GM19239 (cell line): Measurements from ENCODE around the gene CDK17.
"Not testable (repeated sequence)": the region's sequence is repeated elsewhere in the genome, so short reads cannot be mapped to it uniquely, and the experiment has no call there.

Source experiments
- DNase-seq: peaks from one replicate; pipeline ENCODE4 v3.0.0; 2011; ENCODE audit warnings: low spot score; ENCODE audit not compliant: insufficient read length
- FAIRE-seq: peaks from 2 replicates; lab custom pipeline; 2011; peaks lifted over from hg19 to GRCh38; lab: Jason Lieb, UNC

Gene CDK17

DNA sequence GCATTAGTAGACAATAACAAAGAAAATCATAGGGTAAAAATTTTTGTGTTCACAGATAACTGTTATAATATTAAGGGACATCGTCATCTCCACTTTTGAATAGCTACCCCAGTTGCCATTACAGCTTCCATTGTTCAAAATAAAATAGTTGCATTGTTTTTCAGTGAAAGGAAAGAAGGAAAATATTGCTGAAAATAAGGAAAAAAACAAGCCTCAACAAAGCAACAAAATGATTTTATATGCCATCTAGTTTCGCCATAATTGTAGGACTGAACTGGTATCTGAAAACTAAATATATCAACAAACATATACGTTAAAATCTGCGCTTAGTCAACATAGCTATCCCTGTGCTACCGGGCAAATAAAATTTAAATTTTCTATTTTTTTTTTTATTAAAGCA, 3.3 kb downstream of the CDK17 start:
- FAIRE-seq: no peak

DNA sequence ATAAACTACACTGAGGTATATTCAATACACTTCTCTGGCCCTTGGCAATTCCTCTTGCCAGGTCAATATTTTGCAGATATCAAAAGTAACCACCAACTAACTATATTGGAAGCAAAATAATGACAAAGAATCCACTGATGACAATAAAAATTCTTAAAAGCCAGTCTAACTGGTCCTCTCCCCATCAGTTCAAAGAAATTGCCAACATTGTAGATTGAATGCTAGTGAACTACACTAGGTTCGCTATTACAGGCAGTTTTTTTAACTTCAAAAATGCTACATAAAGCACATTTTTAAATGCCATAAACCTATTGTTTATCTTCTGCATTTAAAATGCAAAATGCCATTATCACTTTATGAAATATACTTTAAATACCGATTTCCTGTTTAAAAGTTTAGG, 4.0 kb downstream of the CDK17 start:
- FAIRE-seq (no peak), DNase-seq (no peak)

More for the DNA sequence above, 3.3 kb downstream of the CDK17 start:
- no peak for DNase-seq

DNA sequence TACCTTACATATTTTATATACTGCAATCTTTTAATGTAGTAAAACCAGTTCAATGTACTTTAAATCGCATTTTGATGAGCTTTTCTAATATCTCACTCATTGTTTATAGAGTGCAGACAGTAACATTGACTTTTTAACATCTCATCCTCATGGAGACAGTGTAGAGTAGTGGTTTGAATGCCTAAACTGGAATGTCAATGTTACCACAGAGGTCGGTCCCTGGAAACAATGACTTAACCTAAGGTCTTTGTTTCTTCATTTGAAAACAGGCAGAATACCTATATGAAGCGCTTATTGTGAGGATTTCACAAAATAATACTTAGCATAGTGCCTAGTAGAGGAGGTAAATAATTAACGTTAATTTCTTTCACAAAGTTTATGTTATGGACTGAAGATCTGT, 5.0 kb downstream of the CDK17 start:
- DNase-seq (no peak), FAIRE-seq (no peak)

DNA sequence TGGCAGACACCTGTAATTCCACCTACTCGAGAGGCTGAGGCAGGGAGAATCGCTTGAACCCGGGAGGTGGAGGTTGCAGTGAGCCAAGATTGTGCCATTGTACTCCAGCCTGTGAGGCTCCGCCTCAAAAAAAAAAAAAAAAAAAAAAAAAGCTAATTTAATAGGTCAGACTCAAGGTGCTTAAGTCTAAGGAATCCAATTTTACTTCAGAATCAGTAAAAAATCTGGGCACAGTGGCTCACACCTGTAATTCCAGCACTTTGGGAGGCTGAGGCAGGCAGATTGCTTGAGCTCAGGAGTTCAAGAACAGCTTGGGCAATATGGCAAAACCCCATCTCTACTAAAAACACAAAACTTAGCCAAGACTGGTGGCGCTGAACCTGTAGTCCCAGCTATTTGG, 7.0 kb downstream of the CDK17 start:
- not testable (repeated sequence) for FAIRE-seq, DNase-seq

DNA sequence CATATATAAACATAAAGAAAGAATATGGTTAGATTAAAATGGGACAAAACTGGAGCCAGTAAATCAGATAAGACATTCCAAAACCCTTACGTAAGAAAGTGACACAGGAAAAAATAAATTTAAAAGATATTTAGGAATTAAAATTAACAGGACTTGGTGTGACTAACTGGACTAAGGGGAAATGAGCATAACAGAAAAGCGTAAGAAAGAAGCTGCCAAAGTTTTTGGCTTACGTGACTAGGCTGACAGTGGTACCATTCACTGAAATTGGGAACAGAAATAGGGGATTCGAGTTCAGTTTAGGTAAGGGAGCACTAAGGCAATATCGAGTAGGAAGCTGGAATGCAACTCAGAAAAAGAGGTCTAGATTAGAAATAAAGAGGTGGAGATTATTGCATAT, 7.8 kb downstream of the CDK17 start:
- no peak for FAIRE-seq
- no peak for DNase-seq

DNA sequence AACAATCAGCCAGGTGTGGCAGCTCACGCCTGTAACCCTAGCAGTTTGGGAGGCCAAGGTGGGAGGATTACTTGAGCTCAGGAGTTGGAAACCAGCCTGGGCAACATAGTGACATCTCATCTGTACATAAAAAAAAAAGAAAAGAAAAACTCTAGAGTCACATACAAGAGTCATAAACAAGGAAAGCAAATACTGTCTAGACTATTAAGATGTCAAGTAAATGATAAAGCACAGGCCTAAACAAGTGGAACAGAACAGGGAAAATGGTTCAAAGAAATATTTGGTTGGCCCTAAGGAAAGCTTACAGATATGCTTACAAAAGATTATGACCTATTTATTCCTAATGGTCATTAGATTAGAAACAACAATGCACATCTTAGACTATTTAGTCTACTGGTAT, 12.3 kb downstream of the CDK17 start:
- no peak for DNase-seq
- no peak for FAIRE-seq

DNA sequence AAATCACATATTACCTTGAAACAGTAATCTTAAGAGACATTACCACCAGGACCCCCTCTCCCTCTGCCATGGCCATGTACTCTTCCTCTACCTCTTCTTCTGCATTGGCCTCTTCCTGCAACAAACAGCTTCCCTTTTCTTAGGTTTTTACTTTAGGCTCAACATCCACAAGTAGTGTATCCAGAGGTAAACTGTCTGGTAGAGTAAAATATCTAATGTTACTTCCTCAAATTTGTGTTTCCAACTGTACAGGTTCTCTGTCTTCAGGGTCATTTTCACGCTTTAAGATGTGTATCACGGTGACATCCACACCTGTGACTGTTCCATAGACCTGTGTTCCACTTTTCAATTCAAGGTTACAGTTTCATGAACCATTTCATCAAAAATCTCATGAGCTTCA, 13.4 kb downstream of the CDK17 start:
- FAIRE-seq (no peak), DNase-seq (no peak)

DNA sequence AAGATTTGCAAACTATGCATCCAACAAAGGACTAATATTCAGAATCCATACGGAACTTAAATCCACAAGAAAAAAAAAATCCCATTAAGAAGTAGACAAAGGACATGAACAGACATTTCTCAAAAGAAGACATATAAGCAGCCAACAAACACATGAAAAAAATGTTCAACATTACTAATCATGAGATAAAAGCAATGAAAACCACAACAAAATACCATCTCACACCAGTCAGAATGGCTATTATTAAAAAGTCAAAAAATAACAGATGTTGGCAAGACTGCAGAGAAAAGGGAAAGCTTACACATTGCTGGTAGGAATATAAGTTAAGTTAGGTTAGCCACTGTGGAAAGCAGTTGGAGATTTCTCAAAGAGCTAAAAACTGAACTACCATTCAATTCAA, 16.2 kb downstream of the CDK17 start:
- FAIRE-seq (no peak), DNase-seq (no peak)

DNA sequence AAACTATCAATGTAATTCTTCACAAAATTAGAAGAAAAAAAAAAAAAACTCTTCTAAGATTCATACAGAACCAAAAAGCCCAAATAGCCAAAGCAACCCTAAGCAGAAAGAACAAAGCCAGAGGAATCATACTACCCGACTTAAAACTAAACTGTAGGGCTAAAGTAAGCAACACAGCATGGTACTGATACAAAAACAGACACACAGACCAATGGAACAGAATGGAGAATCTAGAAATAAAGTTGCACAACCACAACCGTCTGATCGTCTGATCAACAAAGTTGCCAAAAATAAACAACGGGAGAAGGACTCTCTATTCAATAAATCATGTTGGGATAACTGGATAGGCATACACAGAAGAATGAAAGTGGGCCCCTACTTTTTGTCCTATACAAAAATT, 16.9 kb downstream of the CDK17 start:
- DNase-seq (no peak), FAIRE-seq (no peak)

DNA sequence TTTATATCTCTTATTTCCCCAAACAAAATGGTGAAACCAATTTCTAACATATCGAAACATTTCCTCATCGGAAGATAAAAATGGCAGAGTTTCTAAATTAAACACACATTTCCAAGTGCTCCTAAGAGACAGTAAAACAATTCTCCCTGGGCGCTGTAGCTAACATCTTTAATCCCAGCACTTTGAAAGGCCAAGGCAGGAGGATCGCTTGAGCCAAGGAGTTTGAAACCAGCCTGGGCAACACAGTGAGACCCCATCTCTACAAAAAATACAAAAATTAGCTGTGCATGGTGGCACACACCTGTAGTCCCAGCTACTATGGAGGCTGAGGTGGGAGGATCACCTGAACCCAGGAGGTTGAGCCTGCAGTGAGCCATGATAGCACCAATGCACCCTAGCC, 20.5 kb downstream of the CDK17 start:
- not testable (repeated sequence) for FAIRE-seq, DNase-seq

DNA sequence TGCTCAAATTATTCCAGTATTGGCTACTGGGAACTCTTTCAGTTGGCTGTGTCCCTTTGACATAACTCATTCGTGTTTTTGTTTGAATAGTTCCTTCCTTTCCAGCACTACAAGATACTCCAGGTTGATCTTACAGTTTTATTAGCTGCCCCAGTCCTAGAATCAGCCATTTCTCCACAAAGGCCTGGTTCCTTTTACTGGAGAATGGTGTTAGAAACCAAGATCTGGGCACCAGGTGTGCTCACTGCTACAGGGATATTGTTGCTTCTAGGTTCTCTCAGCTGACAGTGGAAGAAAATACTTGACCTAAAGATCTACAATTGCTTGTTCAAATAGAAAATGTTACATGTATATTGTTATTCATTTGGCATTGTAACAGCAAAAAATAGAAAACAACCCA, 21.9 kb downstream of the CDK17 start:
- DNase-seq: no peak
- FAIRE-seq: no peak

DNA sequence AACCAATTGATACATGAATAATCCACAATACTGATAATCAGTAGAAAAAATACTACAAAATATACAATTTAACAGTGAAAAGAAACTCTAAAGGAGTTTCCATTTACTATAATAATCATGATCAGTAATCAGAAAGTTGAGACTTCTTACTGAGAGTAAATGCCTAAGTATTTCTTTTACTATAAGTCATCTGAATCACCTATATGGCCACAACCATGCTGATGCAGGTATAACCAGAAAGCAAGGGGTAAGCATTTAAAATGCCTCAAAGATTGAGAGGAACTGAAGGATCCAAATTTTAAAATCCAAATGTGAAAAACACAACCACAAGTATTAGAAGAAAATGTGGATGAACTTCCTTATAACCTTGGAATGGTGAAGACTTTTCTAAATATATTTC, 23.4 kb downstream of the CDK17 start:
- DNase-seq (no peak), FAIRE-seq (no peak)

DNA sequence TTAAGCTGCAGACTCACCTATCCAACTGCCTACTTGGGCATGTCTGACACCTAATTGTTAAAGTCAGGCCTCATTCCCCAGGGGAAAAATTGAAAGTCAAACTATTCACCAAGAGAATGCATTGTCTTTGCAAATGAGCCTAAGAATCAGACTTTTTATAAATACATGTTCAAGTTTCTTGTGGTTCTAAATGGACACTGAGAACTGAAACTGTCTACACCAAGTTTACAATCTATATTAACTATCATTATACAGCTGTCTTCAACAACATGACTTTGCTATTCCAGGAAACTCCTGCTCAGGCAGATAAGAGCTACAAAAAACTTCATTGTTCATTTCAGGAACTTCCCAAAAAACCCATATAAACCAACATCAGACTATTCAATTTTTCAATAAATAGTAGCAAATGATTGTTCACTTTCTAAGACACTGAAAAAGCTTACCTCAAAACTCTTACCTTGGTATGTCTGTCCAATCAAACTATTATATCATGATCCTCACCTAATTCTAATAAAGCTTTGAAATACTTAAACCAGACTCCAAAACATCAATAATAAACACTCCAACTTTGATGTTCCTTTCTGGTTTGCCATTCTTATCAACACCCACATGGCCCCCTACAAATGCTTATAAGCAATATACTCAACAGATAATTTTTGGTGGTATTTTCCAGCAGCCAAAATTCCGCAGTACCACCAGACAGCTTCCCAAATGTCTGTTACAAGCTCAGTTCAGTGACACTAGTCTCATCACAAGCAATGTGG, 24.2 kb downstream of the CDK17 start:
- peak; percentile 65 for FAIRE-seq
- DNase-seq: no peak

DNA sequence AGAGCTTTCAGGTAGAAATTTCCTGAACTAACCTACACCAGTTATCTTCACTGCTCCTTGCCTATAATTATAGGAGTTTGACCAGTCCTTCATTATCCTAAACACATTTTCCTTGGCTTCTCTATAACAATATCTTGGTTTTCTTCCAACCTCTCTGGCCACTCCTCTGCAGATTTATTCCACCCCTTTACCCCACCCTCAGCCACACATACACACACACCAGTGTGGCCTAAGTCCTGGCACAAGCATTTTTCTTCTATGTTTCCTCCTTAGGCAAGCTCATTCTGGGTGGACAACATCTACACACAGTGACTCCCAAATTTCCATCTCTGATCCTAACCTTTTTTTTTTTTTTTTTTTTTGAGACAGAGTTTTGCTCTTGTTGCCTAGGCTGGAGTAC, 25.1 kb downstream of the CDK17 start:
- DNase-seq: no peak
- FAIRE-seq: no peak

DNA sequence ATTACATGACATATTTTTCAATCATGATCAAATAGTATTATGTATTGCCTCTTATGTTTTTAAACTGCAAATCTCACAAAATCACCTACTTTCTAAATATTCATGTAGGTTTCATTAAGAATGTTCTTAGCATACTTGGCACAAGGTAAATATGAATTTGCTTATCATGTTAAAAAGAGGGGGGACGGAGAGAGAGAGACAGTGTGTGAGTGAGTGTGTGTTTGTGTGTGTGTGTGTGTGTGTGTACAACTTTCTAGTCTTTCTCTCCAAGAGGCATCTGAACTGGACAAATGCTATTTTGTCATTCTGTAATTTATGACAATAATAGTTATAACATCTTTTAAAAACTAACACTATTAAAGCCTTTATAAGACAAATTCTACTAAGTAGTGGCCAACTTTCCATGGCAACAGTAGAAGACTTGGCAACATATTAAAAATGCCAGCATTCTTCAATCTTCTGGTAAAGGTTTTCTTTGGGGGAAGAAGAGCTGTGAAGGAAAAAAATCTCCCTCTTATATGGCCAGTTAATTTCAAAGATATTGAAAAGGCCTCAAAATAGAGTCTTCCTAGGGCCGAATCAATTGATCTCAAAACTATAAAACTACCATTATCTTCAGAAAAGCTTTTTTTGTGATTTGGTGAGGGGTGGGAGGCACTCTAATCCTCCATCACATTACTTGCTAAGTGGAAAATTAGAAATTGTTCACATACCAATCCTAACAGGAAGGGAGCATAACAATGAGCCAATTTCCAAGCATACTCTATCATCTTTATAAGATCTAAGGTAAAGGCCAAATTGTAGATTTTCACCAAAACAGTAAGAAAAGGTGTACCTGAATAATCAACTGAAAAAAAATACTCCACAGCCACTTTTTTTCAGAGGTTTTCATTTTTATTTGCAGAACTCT, 28.2 kb downstream of the CDK17 start:
- FAIRE-seq (no peak), DNase-seq (no peak)

DNA sequence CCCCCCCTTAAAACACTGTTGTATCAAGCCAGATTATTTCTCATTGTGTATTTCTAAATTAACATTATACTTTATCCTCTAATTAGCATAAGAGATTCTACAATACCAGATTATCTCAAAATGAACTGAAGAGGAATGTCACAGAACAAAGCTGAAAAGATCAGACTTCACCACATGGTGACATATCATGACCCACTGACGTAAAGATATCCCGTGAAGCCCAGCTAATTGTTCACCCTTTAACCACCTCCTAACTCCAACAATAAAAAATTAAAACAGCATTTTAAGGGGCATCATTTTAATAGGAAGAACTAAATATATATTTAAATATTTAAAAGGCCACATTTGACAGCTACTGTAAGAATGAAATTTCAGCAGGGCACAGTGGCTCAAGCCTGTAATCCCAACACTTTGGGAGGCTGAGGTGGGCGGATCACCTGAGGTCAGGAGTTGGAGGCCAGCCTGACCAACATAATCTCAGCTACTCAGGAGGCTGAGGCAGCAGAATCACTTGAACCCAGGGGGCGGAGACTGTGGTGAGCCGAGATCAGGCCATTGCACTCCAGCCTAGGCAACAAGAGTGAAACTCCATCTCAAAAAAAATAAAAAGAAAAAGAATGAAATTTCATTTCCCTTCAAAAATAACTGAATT, 29.0 kb downstream of the CDK17 start:
- FAIRE-seq (no peak), DNase-seq (no peak)

DNA sequence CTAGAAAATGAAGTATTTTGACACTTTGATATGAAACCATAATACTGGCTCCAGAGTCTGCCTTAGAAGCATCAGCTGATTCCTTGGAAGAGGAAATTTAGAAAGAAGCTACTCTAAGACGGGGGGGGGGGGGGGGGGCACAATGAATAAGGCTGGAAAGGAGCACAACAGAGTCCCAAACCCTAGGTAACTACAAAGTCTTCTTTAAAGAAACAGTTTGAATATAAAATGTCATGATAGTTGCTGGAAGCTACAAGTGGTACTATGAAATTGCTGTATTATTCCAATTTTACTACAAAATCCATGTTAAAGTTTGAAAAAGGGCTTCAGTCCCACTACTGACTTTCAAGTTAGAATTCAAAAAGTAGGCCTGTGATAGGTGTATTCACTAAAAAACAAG, 31.6 kb downstream of the CDK17 start:
- FAIRE-seq (no peak), DNase-seq (no peak)

DNA sequence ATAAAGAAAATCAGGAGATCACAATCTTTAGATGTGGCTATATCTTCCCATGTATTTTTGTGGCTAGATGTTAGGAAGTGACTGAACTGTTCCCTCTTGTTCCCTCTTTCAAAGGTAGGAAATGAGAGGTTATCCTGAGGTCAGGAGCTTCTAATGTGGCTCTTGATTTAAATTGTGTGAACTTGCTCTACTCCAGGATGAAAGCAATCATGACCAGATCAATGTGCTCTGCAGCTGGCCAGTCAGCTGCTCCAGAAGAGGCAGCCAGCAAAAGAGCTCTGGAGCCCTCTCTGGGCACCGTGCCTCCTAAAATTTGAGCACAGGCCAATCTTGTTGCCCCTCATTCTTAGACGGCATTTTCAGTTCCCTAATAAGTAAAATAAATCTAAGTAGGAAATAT, 32.0 kb downstream of the CDK17 start:
- no peak for DNase-seq

DNA sequence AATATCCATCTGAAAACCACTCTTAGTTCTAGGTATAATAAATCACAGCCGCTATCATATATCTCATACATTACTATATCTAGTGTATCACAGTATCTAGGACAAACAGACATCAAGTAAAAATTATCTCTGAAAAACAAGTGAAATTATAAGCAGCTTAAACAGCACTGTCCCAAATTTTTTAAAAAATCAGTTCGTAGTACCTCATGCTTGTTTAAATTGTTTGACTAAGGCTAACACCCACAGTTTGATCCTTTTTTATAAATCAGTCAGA, 33.9 kb downstream of the CDK17 start:
- FAIRE-seq (no peak), DNase-seq (no peak)

More for the DNA sequence above, 32.0 kb downstream of the CDK17 start:
- FAIRE-seq: no peak

DNA sequence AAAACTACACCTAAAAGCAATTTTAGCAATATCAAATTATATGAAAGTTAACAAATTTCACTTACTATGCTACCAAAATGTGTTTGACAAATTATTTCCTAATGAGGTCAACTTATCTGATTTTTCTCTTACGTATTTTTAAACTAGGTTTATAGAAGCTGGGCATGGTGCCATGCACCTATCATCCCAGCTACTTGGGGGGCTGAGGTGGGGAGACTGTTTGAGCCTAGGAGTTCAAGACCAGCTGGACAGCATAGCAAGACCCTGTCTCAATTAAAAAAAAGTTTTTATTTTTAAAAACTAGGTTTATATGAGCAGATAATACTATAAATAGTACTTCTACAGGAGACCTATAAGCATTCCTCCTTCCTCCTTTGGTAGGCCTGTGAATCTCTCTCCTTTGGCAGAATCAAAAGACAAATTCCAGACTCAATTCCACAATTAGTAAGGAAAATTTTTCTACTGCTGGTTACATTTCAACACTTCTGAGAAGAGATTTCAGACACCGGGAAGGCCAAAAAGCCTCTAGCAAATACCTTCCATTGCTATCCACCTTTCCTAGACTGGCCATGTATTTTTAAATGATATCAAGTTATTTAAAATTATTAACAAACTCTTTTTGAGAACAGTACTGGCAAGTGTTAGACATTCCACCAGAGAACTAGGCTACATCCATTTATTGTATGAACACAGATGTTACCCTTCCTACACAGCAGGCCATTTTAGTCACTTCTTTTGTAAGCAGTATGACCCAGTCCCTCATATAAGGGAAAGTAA, 34.4 kb downstream of the CDK17 start:
- DNase-seq (no peak), FAIRE-seq (peak; percentile 63)
